RWPE1 (cell line): ENCODE data around the gene SYNPO.

Experiments used
- CTCF ChIA-PET: fragments of 350-600 bp; sonication (Branson Sonifier 250); formaldehyde crosslinking; extraction: SDS; loops from one replicate; lab custom pipeline; 2021; lab: Yijun Ruan, JAX
- POLR2A ChIA-PET: fragments of 400-600 bp; formaldehyde crosslinking; extraction: SDS; loops from one replicate; lab custom pipeline; 2020; ENCODE audit warnings: antibody characterized with exemption; ENCODE audit not compliant: low non-redundant PET; lab: Yijun Ruan, JAX
- DNase-seq: peaks from one replicate; pipeline ENCODE4 v3.0.0; 2012; ENCODE audit warnings: low spot score
- H3K27ac ChIP-seq: fragments of 450-650 bp; 2 replicates; pipeline ENCODE4 v1.5.1; 2017
- TF ChIP-seq, protein P1 (sequence below): fragments of 450-650 bp; conservative IDR thresholded peaks from 2 replicates; pipeline ENCODE4 v1.5.1; 2017; ENCODE audit warnings: low read depth, mild to moderate bottlenecking

SYNPO gene

DNA sequence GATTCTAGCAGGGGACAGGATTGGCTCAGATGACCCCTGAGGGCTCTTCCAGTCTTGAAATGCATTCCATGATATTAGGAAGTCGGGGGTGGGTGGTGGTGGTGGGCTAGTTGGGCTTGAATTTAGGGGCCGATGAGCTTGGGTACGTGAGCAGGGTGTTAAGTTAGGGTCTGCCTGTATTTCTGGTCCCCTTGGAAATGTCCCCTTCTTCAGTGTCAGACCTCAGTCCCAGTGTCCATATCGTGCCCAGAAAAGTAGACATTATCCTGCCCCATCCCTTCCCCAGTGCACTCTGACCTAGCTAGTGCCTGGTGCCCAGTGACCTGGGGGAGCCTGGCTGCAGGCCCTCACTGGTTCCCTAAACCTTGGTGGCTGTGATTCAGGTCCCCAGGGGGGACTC, 17.7 kb downstream of the SYNPO start:
- ChIA-PET CTCF (interaction anchor here (0.7 to 5.8 kb wide), 5 partner anchors 15 to 143 kb away, joined by 3 to 47 read pairs (median 4); no protein-coding TSS in a partner anchor), POLR2A (interaction anchor here (1.0 kb wide), 1 partner anchor 15 kb away, joined by 4 read pairs; no protein-coding TSS in a partner anchor)
- no peak overlapping the region for H3K27ac ChIP-seq
- TF ChIP-seq, protein P1, sequence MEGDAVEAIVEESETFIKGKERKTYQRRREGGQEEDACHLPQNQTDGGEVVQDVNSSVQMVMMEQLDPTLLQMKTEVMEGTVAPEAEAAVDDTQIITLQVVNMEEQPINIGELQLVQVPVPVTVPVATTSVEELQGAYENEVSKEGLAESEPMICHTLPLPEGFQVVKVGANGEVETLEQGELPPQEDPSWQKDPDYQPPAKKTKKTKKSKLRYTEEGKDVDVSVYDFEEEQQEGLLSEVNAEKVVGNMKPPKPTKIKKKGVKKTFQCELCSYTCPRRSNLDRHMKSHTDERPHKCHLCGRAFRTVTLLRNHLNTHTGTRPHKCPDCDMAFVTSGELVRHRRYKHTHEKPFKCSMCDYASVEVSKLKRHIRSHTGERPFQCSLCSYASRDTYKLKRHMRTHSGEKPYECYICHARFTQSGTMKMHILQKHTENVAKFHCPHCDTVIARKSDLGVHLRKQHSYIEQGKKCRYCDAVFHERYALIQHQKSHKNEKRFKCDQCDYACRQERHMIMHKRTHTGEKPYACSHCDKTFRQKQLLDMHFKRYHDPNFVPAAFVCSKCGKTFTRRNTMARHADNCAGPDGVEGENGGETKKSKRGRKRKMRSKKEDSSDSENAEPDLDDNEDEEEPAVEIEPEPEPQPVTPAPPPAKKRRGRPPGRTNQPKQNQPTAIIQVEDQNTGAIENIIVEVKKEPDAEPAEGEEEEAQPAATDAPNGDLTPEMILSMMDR, result no peak
- no peak for DNase-seq

DNA sequence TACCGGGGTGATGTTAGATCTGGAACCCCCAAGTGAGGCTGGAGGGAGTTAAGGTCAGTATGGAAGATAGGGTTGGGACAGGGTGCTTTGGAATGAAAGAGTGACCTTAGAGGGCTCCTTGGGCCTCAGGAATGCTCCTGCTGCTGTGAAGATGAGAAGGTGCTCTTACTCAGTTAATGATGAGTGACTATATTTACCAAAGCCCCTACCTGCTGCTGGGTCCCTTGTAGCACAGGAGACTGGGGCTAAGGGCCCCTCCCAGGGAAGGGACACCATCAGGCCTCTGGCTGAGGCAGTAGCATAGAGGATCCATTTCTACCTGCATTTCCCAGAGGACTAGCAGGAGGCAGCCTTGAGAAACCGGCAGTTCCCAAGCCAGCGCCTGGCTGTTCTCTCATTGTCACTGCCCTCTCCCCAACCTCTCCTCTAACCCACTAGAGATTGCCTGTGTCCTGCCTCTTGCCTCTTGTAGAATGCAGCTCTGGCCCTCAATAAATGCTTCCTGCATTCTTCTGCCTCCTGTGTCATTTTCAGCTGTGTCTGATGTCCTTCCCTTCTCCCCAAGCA, 18.3 kb downstream of the SYNPO start:
- POLR2A ChIA-PET, result no interaction called here

DNA sequence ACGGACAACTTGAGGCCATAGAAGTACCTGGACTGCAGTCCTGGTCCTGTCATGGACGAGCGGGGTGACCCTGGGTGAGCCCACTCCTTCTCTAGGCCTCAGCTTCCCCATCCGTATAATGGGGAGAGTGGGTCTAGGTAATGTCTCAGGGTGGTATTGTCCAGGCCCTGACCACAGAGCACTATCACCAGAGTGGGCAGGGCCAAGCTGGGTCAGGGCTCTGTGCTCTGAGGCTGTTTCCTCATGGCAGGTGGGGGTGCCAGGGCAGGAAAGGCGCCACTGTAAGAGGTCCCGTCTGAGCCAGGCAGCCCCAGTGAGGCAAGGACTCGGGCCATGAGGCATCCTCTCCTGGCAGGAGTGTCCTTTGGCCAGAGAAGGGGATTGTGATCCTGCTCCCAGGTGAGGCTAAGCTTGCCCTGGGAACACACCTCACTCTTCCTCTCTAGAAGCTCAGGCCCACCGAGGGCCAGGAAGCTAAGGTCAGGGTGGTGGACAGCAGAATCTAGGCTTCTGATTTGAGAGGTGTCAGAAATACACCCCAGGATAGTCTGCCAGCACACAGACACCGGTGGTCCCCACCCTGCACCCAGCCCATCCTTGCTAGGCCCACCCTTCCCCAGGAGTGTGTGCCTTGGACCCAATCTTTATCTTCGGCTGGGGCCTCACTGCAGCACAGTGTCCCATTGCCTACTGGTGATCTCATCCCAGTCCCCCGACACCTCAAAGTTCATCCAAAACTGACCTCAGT, 19.1 kb downstream of the SYNPO start:
- TF ChIP-seq, protein P1, result no peak

More for the DNA sequence above, 18.3 kb downstream of the SYNPO start:
- DNase-seq, result no peak
- no peak overlapping the region for H3K27ac ChIP-seq
- CTCF ChIA-PET, result interaction anchor here (0.7 to 5.8 kb wide), 2 partner anchors 68 to 98 kb away, joined by 4 to 47 read pairs; no protein-coding TSS in a partner anchor
- TF ChIP-seq, protein P1, result no peak

DNA sequence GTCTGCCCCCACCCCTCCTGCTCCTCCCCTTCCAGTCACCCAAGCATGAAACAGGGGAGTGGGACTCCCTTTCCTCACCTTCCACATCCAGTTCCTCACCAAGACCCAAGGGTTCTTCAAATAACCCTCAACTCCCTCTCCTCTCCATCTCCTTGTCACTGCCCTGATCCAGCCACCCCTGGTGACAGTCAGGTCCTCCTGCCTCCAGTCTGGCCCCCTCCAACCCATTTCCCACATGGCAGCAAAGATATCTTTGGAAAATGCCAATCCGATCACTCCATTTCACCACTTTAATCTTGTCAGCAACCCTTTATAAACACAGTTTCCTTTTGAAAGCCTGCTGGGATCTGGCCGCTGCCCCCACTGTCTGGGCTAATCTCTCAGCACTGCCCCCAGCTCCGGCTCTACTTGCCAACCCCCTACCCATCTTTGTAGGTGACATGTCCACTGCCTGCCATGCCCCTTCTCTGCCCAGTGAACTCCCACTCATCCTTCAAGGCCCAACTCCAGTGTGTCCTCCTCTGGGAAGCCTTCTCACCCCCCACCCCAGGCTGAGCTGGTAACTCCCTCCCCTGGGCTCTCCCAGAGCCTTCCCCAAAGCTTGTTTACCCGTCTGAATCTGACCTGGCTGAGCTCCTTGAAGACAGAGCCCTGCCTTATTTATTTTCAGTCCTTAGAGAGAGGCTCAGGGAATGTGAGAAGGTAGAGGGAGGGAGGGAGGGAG, 19.8 kb downstream of the SYNPO start:
- ChIA-PET POLR2A (no interaction called here), CTCF (no interaction called here)
- H3K27ac ChIP-seq, result no peak overlapping the region
- DNase-seq, result no peak
- TF ChIP-seq, protein P1, result no peak

More for the DNA sequence above, 19.1 kb downstream of the SYNPO start:
- CTCF ChIA-PET, result no interaction called here
- no peak overlapping the region for H3K27ac ChIP-seq
- DNase-seq, result no peak
- POLR2A ChIA-PET, result no interaction called here

DNA sequence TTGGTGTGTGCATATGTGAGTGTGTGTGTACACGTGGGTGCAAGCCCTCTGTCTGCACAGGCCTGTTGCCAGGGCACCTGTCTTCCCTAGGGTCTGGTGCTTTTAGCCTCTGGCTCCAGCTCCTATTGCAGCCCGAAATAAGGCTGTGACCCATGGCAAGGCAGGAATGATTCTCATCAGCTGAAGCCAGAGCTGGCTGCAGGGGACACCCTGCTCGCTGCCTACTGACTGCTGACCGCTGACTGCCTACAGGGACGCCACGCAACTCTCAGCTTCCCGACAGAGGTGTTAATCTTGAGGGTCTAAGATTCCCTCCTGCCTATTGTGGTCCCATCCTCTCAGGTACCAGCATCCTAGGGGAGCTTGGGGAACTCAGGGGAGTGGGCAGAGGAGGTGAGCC, 20.6 kb downstream of the SYNPO start, which contains the start of gene MYOZ3:
Gene MYOZ3, plus strand, starts transcription at position 166 of the 400 bp plus-strand sequence. CDS start 1,691 bp downstream, outside the sequence.
- TF ChIP-seq, protein P1, result no peak
- ChIA-PET CTCF (interaction anchor here (1.0 to 1.2 kb wide), 3 partner anchors 38 to 140 kb away, joined by 3 to 4 read pairs (median 3); no protein-coding TSS in a partner anchor), POLR2A (no interaction called here)
- DNase-seq, result no peak
- no peak within 1 kb of the TSS for H3K27ac ChIP-seq
